GM19324 (cell line): ENCODE measurements around the gene IL27RA.
"Not testable (repeated sequence)": the region's sequence is repeated elsewhere in the genome, so short reads cannot be mapped to it uniquely, and the experiment has no call there.

Experiments used
- ATAC-seq: cut with Tn5 transposase; IDR thresholded peaks from one replicate; pipeline ENCODE4 v1.9.1; 2021; ENCODE audit warnings: mild to moderate bottlenecking, moderate library complexity; ENCODE audit not compliant: unreplicated experiment, low FRiP score

Gene IL27RA

GRCh38 chr19:14027856-14028450 lies 3.6 kb upstream of the IL27RA start, which contains the start of gene RLN3:
Gene RLN3 (plus strand): TSS chr19:14028148. CDS start chr19:14028205, 57 bp downstream.
- no peak for ATAC-seq

GRCh38 chr19:14028901-14029300 lies 2.7 kb upstream of the IL27RA start:
- no peak for ATAC-seq

DNA sequence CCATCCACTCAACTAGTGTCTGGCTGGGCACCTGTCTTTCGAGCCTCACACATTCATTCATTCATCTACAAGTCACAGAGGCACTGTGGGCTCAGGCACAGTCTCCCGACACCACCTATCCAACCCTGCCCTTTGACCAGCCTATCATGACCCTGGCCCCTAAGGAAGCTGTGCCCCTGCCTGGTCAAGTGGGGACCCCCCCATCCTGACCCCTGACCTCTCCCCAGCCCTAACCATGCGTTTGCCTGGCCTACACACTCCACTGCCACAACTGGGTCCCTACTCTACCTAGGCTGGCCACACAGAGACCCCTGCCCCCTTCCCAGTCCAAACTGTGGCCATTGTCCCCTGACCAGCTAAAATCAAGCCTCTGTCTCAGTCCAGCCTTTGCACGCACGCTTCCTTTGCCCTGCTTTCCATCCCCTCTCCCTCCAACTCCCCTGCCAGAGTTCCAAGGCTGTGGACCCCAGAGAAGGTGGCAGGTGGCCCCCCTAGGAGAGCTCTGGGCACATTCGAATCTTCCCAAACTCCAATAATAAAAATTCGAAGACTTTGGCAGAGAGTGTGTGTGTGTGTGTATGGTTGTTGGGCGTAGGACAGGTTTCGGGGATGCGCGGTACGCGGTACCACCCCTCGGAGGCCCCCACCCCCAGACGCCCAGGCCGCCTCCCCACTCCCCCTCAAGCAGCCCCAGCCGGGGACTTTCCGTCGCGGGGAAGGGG lies 404 bp upstream of the IL27RA start:
- no peak for ATAC-seq

GRCh38 chr19:14033946-14034345 lies 2.4 kb downstream of the IL27RA start:
- ATAC-seq, result no peak

DNA sequence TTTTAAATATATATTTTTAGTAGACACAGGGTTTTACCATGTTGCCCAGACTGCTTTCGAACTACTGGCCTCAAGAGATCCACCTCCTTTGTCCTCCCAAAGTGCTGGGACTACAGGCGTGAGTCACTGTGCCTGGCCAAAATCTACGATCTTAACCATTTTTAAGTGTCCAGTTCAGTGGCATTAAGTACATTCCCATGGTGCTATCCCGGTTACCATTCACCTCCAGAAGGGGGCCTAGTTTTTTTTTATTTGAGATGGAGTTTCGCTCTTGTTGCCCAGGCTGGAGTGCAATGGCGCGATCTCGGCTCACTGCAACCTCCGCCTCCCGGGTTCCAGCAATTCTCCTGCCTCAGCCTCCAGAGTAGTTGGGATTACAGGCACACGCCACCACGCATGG lies 3.6 kb downstream of the IL27RA start:
- not testable (repeated sequence) for ATAC-seq

DNA sequence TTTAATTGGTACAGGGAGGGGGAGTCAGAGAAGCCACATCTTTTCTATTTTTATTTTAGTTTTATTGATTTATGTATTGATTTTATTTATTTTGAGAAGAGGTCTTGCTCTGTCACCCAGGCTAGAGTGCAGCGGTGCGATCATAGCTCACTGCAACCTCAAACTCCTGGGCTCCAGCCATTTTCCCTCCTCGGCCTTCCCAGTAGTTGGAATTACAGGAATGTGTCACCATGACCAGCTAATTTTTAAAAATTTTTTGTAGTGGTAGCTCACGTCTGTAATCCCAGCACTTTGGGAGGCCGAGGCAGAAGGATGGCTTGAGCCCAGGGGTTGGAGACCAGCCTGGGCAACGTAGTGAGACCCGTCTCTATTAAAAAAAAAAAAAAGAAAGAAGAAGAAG lies 4.1 kb downstream of the IL27RA start:
- no peak for ATAC-seq

- no peak for ATAC-seq
These were observed 7.6 kb downstream of the IL27RA start for GRCh38 chr19:14039181-14039580.

GRCh38 chr19:14042659-14043608 lies 11.4 kb downstream of the IL27RA start:
- ATAC-seq, result not testable (repeated sequence)

DNA sequence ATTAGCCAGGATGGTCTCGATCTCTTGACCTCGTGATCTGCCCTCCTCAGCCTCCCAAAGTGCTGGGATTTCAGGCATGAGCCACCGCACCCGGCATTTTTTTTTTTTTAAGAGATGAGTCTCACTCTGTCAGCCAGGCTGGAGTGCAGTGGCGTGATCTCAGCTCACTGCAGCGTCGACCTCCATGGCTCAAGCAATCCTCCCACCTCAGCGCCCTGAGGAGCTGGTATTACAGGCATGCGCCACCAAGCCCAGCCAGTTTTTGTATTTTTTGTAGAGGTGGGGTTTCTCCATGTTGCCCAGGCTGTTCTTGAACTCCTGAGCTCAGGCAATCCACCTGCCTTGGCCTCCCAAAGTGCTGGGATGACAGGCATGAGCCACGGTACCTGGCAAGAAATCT lies 16.3 kb downstream of the IL27RA start:
- not testable (repeated sequence) for ATAC-seq

GRCh38 chr19:14048443-14049153 lies 17.0 kb downstream of the IL27RA start:
- ATAC-seq, result no peak

DNA sequence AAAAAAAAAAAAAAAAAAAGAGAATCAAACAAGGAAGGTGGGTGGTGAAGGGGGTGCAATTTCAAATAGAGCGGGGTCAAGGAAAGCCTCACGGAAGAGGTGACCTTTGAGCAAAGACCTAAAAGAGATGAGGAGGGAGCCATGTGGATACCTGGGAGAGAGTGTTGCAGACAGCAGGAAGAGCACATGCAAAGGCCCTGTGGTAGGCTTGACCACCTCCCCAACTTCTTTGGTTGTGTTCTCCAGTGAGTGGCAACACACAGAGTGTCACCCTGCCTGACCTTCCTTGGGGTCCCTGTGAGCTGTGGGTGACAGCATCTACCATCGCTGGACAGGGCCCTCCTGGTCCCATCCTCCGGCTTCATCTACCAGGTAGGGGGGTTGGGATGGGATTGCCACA lies 18.9 kb downstream of the IL27RA start:
- ATAC-seq, result no peak

- not testable (repeated sequence) for ATAC-seq
These were observed 19.4 kb downstream of the IL27RA start for GRCh38 chr19:14050961-14051360.

DNA sequence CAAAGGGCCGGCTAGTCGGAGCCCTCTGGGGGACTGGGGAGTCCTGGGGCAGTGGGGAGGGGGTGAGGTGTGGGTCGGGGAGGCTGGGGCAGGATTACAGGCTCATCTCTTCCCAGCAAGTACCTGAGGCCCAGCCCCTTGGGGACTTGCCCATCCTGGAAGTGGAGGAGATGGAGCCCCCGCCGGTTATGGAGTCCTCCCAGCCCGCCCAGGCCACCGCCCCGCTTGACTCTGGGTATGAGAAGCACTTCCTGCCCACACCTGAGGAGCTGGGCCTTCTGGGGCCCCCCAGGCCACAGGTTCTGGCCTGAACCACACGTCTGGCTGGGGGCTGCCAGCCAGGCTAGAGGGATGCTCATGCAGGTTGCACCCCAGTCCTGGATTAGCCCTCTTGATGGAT lies 20.4 kb downstream of the IL27RA start:
- ATAC-seq, result no peak

GRCh38 chr19:14052470-14052869 lies 20.9 kb downstream of the IL27RA start:
- no peak for ATAC-seq

DNA sequence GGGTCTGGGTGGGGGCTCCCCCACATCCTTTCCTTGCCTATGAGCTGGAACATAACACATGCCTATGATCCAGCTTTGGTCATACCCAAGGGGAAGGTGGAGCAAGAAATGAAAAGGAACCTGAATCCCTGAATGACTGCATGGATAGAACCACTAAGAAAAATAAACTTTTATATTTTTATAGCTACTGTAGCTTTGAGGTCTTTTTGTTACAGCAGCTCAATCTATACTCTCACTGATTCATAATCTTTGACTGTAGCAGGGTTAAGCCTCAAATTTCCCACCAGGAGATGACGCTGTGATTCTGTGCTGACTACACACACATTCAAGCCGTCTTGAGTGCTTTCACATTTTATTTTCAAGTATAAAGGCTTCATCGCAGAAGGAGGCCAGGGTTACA lies 21.5 kb downstream of the IL27RA start:
- ATAC-seq, result no peak

- ATAC-seq, result no peak
These were observed 21.9 kb downstream of the IL27RA start for GRCh38 chr19:14053500-14053899.

DNA sequence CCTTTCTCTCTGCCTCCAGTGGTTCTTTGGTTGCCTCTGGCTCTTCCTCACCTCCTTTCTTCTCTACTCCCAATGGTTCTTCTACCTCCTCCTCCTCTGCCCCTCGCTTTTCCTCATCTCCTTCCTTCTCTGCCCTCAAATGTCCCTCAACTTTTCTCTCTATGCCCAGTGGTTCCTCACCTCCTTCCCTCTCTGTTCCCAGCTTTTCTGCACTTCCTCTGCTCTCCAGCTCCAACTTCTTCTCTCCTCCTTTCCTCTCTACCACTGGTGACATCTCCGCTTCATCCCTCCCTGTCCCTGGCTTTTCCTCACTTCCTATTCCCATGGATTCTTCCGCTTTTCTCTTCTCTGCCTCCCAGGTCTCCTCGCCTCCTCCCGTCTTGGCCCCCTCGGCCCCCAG lies 22.5 kb downstream of the IL27RA start:
- no peak for ATAC-seq

- no peak for ATAC-seq
These were observed 23.2 kb downstream of the IL27RA start for GRCh38 chr19:14054721-14055120.

DNA sequence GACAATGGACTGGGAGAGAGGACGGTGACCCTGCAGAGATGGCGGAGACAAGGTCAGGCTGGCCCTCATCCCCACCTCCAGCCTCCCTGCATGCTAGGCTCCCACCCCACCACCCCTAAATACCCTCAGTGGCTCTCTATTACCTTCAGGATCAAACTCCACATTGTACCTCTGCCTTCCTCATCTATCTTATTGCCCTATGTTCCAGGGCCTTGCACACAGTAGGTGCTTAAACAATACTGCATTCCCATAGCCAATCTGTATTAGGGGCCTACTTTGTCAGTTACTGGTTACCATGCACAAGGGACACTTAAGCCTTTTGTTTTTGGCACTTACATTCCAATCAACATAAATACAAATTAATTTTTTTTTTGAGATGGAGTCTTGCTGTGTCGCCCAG lies 23.8 kb downstream of the IL27RA start:
- no peak for ATAC-seq

DNA sequence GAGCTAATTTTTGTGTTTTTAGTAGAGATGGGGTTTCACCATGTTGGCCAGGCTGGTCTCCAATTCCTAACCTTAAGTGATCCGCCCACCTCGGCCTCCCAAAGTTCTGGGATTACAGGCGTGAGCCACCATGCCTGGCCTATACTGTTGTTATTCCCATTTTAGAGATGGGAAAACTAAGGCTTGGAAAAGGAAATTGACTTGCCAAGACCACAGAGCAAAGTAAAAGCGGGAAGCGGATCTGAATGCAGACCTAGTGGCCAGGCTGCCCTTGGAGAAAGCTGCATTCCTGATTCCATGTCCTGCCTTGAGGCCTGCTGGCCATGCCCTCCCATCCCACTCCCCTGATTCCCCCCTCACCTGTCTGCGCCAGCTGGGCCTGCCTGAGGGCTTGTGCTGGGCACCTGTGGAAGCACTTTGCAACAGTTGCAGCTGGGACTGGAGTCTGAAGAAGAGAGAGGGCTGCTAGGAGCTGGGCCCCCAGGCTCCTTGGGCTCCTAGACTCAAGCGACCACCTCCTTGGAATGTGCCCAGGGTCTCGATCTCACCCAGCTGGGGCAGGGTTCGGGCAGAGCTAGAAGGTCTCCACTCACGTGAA lies 24.6 kb downstream of the IL27RA start:
- ATAC-seq, result no peak
